IPS DF 4.7 (cell line): ENCODE measurements around the gene PDGFRB.

Source experiments
- DNase-seq: peaks from one replicate; pipeline ENCODE4 v3.0.0-alpha.2; 2013; ENCODE audit warnings: low spot score; ENCODE audit errors: extremely low read depth

PDGFRB gene

GRCh38 chr5:150068071-150068470 lies 87.6 kb downstream of the PDGFRB start:
- no peak for DNase-seq

GRCh38 chr5:150067405-150067960 lies 88.2 kb downstream of the PDGFRB start:
- DNase-seq, result no peak

GRCh38 chr5:150066901-150067396 lies 88.7 kb downstream of the PDGFRB start:
- DNase-seq, result no peak

GRCh38 chr5:150066436-150066835 lies 89.2 kb downstream of the PDGFRB start:
- DNase-seq, result no peak

- DNase-seq, result no peak
These were observed 89.8 kb downstream of the PDGFRB start for GRCh38 chr5:150065886-150066285.

- DNase-seq, result no peak
These were observed 90.3 kb downstream of the PDGFRB start for GRCh38 chr5:150065346-150065745.

GRCh38 chr5:150064681-150065220 lies 90.9 kb downstream of the PDGFRB start:
- no peak for DNase-seq
